Upper lobe of left lung (tissue), 6 donors: ENCODE results near the gene CLASRP. TPM values are rescaled to one million over a fixed set of nuclear protein-coding genes. Genes with fewer than 3 reads are reported as not detected.

ENCODE experiments used
- ATAC-seq, 2 donors: fragments of 200-7000 bp; cut with Tn5 transposase; one replicate each; pipeline ENCODE4 v1.9.1; 2022; ENCODE audit warnings: mild to moderate bottlenecking in 2 of 2, moderate library complexity in 2 of 2; ENCODE audit not compliant: low FRiP score in 2 of 2
- DNase-seq, 2 donors: peaks; one replicate each; pipeline ENCODE4 v3.0.0-alpha.2; 2019 to 2020
- H3K27ac ChIP-seq, 4 donors: fragments of 200-600 bp; sonication (generic); one replicate each; pipeline ENCODE4 v1.5.1; 2016 to 2019
- H3K27me3 ChIP-seq, 4 donors: fragments of 200-600 bp; sonication (generic); one replicate each; pipeline ENCODE4 v1.5.1; 2017 to 2019
- H3K36me3 ChIP-seq, 4 donors: fragments of 200-600 bp; sonication (generic); one replicate each; pipeline ENCODE4 v1.5.1; 2016 to 2019
- H3K4me1 ChIP-seq, 4 donors: fragments of 200-600 bp; sonication (generic); one replicate each; pipeline ENCODE4 v1.5.1; 2018 to 2019
- H3K4me3 ChIP-seq, 4 donors: fragments of 200-600 bp; sonication (generic); one replicate each; pipeline ENCODE4 v1.5.1; 2017 to 2019; ENCODE audit warnings: mild to moderate bottlenecking in 2 of 4, moderate library complexity in 1 of 4
- H3K9me3 ChIP-seq, 4 donors: fragments of 200-600 bp; sonication (generic); one replicate each; pipeline ENCODE4 v1.5.1; 2018 to 2019
- CTCF ChIP-seq, 6 experiments: fragments of 450-650 bp in 4 of 6; fragments of 200-600 bp in 2 of 6; sonication (generic) in 2 of 6; IDR thresholded peaks; one replicate each; pipeline ENCODE4 v1.5.1; 2016 to 2019; ENCODE audit warnings: antibody characterized with exemption in 6 of 6
- EP300 ChIP-seq, 4 donors: sonication (generic); formaldehyde crosslinking; IDR thresholded peaks; one replicate each; pipeline ENCODE4 v1.5.1; 2017; ENCODE audit warnings: antibody characterized with exemption in 4 of 4, control low read depth in 2 of 4
- POLR2A ChIP-seq, 4 donors: fragments of 450-650 bp; IDR thresholded peaks; one replicate each; pipeline ENCODE4 v1.5.1; 2016 to 2017; ENCODE audit warnings: antibody characterized with exemption in 4 of 4, mild to moderate bottlenecking in 2 of 4
- POLR2AphosphoS5 ChIP-seq, 2 donors: sonication (generic); formaldehyde crosslinking; IDR thresholded peaks; one replicate each; pipeline ENCODE4 v1.5.1; 2017; ENCODE audit warnings: antibody characterized with exemption in 2 of 2
- WGBS, 2 donors: methylation state at CpG; one replicate each; pipeline ENCODE4 v1.1.5; 2017 to 2018; 5-methylcytosine and 5-hydroxymethylcytosine counted together
- total RNA-seq, 6 donors: library from RNA; depleted of rRNA in 4 of 6; stranded (reverse); fragments of >200 nt in 4 of 6; gene quantifications; one replicate each; pipeline versions ENCODE4 v1.1.0 to v1.2.1, GENCODE V29; 2016 to 2021
- donor health status: DM: no; HTN: no; CAD: no; lungs with moderate emphysema.
- donor health status: DM: no; HTN: yes; CAD: no; lungs with severe emphysema.

The CLASRP gene
- total RNA-seq, 6 donors from 2014 or later, result 38.0 to 295 (median 71.6) TPM

GRCh38 chr19:45009625-45010255 lies 29.1 kb upstream of the CLASRP start:
- H3K27ac ChIP-seq, result no peak overlapping the region
- H3K4me1 ChIP-seq, result no peaks in the 10 kb centered on the region
- 89 to 90% methylated on average over 8 to 9 of the region's 9 CpGs for WGBS, 2 donors
- ATAC-seq (no peak), DNase-seq (no peak)
- no peaks in the 10 kb centered on the region for H3K9me3 ChIP-seq
- H3K36me3 ChIP-seq, result peaks cover 0 to 49% (median 29%) of the 10 kb centered on the region in 4 donors
- TF ChIP-seq EP300 (IDR thresholded peaks at IDR 0.05) (no peak), POLR2A (IDR thresholded peaks at IDR 0.05) (no peak), POLR2AphosphoS5 (IDR thresholded peaks at IDR 0.05) (no peak), CTCF (IDR thresholded peaks at IDR 0.05) (no peak)
- H3K4me3 ChIP-seq, result no peak overlapping the region
- no peaks in the 10 kb centered on the region for H3K27me3 ChIP-seq

- no peak for ATAC-seq
- Histone ChIP-seq H3K4me1 (no peaks in the 10 kb centered on the region), H3K9me3 (no peaks in the 10 kb centered on the region), H3K36me3 (peaks cover 0 to 53% (median 29%) of the 10 kb centered on the region in 4 donors), H3K4me3 (no peak overlapping the region), H3K27ac (no peak overlapping the region), H3K27me3 (no peaks in the 10 kb centered on the region)
- 71 to 74% methylated on average over 6 of the region's 6 CpGs for WGBS, 2 donors
- TF ChIP-seq POLR2A (IDR thresholded peaks at IDR 0.05) (no peak), POLR2AphosphoS5 (IDR thresholded peaks at IDR 0.05) (no peak), EP300 (IDR thresholded peaks at IDR 0.05) (no peak), CTCF (IDR thresholded peaks at IDR 0.05) (no peak)
- DNase-seq, result no peak
These were observed 28.5 kb upstream of the CLASRP start for GRCh38 chr19:45010306-45010705.

GRCh38 chr19:45011959-45012358 lies 26.9 kb upstream of the CLASRP start:
- no peak for TF ChIP-seq POLR2AphosphoS5 (IDR thresholded peaks at IDR 0.05)
- TF ChIP-seq EP300 (IDR thresholded peaks at IDR 0.05), result no peak
- no peak for TF ChIP-seq POLR2A (IDR thresholded peaks at IDR 0.05)
- TF ChIP-seq CTCF (IDR thresholded peaks at IDR 0.05), result no peak
- no peak for ATAC-seq

GRCh38 chr19:45016388-45017314 lies 22.2 kb upstream of the CLASRP start:
- 61% methylated on average over 13 of the region's 13 CpGs for WGBS, 2 donors
- no peak overlapping the region for H3K27ac ChIP-seq
- TF ChIP-seq CTCF (IDR thresholded peaks at IDR 0.05) (peak; percentile 18 to 59 (median 46)), POLR2AphosphoS5 (IDR thresholded peaks at IDR 0.05) (no peak), POLR2A (IDR thresholded peaks at IDR 0.05) (no peak)

More at GRCh38 chr19:45011959-45012358, 26.9 kb upstream of the CLASRP start:
- 97 to 98% methylated on average over 25 to 29 of the region's 42 CpGs for WGBS, 2 donors
- Histone ChIP-seq H3K4me1 (no peaks in the 10 kb centered on the region), H3K4me3 (no peak overlapping the region), H3K36me3 (peaks cover 0 to 53% (median 27%) of the 10 kb centered on the region in 4 donors), H3K27ac (no peak overlapping the region), H3K27me3 (no peaks in the 10 kb centered on the region), H3K9me3 (no peaks in the 10 kb centered on the region)
- peak in 1 of 2 donors; percentile 80 for DNase-seq

More at GRCh38 chr19:45016388-45017314, 22.2 kb upstream of the CLASRP start:
- no peak overlapping the region for H3K4me3 ChIP-seq
- no peaks in the 10 kb centered on the region for H3K4me1 ChIP-seq
- no peaks in the 10 kb centered on the region for H3K27me3 ChIP-seq
- DNase-seq (peak in 1 of 2 donors; percentile 36), ATAC-seq (peak; percentile 34 to 81)
- peaks cover 0 to 49% (median 24%) of the 10 kb centered on the region in 4 donors for H3K36me3 ChIP-seq
- H3K9me3 ChIP-seq, result no peaks in the 10 kb centered on the region
